HG02870 (cell line): ENCODE results near the gene LRMDA.

Source experiments
- ATAC-seq: cut with Tn5 transposase; IDR thresholded peaks from one replicate; pipeline ENCODE4 v1.9.1; 2021; ENCODE audit warnings: mild to moderate bottlenecking, moderate library complexity; ENCODE audit not compliant: unreplicated experiment

Gene LRMDA

DNA sequence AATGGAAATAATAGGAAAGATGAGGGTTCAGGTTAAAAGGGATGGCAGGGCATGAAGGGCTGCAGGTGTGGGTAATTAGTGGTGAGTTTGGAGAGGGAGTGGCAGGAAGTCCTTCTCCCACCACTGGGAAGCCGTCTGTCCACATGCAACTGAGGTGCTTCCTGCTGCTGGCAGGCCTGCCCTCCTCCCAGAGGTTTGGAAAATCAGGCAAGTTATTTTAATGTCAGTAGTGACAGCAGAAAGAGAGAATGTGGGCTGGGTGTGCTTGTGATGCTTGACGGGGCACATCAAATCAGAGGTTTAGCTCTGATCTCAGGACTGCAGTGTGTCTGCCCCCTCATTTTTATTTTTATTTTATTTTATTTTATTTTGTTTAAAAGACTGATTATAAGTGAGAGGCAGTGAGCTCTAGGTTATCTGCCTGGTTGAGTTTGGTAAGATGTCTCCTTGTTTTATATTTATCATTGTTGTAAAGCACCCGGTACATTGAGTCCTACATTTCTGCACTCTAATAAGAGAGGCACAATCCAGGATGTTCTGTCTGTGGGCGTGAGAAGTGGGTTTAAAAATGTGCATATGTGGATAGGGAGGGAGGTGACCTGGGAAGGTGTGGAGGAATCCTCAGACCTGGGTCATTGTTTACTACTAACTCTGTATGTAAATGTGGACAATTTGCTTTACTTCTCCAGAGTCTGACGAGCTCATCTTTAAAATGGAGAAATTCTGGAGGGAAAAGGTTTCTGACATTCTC, 504.4 kb downstream of the LRMDA start:
- ATAC-seq = no peak

DNA sequence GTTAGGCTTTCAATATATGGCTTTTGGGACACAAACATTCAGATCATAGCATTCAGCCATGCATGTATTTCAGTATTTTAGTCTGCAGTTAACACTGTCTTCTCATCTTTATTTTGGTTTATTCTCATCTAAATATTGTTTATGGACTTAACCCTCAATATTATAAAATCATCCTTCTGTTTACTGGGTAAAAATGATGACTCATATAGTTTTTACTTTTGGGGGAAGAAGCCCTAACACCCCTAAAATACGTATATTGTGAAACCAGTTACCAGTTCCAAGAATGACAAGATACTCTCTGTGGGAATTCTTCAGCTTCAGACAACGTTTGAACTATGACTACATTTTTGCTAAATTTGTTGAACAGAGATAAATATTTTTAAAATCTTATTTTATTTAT, 505.4 kb downstream of the LRMDA start:
- no peak for ATAC-seq

DNA sequence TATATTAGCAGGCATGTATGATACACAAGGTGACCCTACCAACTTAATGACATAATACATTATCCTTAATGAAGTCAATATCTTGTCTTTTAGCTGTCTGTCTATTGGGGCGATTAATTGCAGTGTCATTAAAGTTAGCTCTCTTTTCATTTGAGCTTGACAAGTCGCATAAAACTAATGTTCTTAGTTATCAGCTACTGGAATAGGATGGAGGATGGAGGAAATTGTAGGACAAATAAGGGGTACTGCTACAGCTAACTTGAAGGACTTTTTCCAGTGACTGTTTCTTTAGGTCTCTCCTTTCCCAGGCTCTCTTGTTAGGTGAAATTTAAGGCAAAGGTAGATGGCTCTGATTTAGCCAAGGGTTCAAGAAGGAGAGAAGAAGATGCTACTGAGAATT, 506.4 kb downstream of the LRMDA start:
- no peak for ATAC-seq

DNA sequence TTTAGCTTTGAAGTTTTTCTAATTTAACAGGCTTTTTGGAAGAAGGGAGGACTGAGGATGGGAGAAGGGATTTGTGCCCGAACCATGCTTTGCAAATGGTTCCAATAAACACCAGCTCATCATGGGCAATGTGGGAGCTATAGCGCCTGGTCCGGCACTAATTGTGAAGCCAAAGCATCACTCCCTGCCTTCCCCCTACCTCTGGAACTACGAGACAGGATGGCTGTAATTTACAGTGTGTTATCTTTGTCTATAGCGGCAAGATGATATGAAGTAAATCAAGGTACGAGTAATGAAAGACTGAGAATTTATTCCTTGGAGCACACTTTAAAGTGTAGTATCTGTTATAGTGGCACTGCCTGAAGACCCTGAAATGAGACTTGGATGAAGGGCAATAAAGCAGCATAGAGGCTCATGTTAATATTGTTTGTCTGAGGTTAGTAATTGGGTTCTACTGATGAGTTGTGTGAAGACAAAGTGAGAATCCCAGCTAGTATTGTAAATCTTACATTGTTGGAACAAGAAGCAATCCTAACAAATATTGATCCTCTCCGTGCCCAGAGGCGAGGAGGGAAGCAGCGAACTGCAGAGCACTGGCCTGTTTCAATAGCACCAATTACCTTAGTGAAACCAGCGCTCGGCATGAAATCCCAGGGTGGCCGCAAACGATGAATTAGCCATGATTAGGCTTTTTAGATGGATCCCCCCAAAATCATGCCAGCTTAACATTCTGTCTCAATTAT, 507.1 kb downstream of the LRMDA start:
- no peak for ATAC-seq

DNA sequence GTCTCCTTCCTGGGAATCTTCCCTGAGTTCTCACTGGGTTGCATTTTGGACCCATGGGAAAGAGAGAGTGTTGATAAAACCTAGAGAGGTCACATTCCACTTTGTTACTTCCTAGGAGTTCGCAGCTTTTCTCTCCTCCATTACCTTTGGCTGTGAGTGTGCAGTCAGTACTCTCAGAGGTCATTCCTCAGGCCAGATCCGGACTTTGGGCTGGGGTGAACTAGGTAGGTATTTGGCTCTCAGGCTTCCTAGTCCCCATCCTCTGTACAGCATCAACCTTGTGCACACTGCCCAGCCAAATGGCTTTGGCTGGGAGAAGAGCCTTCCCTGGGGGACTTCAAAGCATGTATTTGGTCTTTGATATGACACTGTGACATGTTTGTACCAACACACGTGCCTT, 508.1 kb downstream of the LRMDA start:
- ATAC-seq = no peak

DNA sequence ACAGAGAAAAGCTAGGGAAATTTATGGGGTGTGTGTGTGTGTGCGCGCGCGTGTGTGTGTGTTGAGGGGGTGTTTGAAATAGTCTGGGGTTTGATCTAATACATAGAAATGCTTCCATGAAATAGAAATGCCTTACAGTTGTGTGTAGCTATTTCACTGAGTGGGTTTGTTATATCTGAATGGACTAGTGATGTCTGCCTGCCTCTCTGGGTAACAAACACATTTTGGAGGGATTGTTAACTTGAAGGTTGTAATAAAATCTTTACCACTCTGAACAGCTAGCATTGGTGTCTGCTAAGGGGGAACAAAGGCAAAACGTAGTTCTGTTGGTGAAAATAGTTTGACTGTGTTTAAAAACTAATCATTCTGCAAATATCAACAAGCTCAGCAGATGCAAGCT, 509.3 kb downstream of the LRMDA start:
- ATAC-seq = no peak

DNA sequence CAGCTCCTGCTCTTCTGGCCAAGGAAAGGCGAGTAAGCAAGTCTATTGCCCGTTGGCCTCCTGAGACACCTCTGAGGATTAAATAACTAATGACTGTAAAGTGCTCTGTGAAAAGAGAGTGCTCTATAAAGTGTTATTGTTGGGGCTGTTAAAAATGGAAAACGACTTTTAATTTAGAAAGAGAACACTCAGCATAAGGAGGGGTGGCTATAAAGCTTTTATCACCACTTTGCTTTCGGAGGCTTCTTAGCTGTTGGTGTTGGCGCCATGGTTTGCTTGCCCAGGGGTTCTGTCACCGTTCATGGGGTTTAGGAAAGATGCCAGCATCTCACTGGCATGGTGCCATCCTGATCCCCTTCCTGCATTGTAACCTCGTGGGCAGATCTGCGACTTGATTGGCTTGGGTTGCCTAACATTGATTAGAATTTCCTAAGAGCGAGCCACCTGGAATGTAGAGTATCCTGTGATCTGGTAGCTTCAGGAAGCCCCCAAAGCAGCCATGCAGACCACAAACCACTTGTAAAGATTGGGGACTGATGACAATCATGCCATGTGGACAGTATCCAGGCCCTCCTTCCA, 509.9 kb downstream of the LRMDA start:
- ATAC-seq = no peak

DNA sequence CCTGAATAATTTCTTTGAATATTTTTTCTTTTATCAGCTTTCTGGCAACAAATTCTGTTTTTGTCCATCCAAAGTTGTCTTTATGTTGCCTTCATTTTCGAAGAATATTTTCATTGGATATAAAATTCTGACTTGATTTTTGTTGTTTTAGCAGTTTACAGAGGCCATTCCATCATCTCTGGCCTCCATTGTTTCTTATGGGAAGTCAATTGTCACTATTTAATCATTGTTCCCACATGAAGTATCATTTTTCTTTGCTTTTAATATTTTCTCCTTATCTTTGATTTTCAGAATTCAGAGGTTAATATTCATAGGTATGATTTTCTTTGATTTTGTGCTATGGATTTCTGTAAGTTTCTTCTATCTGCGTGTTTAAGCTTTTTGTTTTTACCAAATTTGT, 512.6 kb downstream of the LRMDA start:
- no peak for ATAC-seq

DNA sequence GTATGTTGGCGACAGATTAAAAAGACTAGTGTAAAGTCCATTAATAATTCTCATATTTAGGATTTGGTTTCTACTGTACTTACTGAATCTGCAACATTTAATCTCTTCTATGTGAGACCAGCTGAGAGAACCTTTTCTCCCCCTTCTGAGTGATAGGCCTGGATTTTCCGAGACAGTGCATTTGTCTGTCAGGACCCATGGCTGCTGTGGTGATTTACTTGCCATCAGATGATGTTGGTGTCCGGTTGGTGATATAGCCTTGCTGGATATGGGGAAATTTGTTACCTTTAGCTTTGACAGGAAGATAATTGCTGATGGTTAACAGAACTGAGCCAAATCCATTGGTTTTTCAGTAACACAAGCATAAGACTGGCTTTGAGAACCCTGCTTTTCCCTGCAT, 517.2 kb downstream of the LRMDA start:
- no peak for ATAC-seq

DNA sequence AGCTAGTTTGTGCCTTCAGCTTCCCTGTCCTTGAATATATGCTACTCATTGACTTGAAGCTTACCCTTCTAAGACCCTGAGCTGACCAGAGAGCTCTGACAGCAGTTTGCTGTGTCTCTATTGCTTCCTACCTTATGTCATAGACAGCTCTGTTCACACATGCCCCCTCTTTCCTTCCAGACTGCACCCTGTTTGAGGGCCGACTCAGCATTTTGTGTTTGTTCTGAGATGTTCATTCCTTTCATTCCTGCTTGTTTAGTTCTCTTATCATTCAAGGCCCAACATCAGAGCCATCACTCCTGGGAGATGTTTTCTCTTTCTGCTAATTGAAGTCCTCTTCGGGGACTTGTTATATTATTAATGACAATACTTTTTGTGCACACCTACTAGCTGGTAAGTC, 518.9 kb downstream of the LRMDA start:
- ATAC-seq = no peak

DNA sequence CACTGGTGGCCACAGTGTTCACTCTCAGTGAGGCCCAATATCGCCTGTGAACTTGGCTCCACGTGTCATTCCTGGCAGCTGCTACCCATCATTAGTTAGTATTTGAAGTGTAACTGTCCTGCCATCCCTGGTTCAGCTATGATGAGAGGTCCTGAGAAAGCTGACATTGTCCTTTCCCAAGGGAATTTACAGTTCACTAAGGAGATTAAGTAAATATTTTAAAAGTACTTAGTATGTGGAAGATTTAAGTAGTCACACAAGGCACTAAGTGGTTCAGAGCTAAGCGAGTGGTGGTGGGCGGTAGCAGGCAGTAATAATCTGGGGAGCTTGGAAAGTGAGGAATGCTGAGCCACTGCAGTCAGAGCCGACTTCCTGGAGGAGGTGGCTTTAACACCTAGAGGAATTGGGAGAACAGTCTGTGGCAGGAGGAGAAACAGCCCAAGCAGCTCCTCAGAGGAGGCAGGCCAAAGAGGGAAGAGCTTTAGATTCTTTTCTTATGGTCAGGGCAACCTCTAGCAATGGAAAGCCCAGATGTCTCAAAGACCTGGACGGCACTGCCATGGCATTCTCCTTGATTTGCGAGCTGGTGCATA, 519.7 kb downstream of the LRMDA start:
- no peak for ATAC-seq

DNA sequence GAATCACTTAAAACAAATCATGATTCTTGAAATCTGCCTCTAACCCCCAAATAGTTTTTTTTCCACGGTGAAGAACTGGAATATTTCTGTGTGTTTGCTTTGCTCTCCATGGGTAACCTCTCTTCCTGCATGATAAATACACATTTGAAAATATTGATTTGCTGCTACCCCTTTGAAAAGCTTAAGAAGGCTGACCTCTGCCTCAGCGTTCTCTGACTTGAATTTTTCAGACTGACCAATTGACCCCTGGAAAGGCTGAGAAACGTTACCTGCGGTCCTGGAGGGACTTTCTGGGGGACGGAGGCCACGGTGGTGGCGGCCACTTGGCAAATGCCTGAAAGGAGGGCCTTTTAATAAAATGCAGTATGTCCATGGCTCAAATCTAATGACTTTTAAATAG, 520.2 kb downstream of the LRMDA start:
- no peak for ATAC-seq

DNA sequence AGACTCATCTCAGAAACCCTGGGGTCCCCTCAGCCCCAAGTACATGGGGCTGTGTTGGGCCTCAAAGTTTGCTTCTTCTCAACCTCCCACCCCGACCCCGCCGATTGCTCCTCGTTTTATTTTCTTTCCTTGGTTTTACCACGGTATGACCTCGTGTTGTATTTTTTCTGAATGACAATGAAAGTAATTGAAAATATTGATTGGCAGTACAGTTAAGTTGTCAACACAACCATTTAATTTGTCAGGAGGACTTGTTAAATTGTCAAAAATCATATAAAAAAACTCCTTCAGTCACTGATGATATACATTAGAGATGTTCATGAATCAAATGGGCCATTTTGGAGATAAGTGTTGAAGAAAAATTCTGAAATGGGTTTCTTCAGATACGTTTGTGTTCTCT, 520.7 kb downstream of the LRMDA start:
- ATAC-seq = no peak

DNA sequence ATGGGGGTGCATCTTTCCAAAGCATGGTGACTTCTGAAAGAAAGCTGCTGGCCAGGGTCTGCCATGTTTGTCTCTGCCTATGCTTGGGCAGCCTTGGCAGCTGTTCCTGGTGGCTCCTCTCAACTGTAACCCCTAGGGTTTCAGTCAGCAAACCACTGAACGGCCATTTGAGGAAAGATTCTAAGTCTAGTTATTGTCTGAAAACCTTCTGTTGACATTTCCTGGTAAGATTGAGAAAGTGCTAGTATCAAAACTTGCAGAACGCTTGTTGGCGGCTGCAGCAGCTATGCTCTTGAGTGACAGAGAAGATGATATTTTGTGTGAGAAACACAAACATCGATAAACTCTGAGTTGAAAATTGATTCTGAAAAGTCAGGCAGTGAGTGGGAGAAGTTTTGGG, 523.1 kb downstream of the LRMDA start:
- ATAC-seq = no peak

DNA sequence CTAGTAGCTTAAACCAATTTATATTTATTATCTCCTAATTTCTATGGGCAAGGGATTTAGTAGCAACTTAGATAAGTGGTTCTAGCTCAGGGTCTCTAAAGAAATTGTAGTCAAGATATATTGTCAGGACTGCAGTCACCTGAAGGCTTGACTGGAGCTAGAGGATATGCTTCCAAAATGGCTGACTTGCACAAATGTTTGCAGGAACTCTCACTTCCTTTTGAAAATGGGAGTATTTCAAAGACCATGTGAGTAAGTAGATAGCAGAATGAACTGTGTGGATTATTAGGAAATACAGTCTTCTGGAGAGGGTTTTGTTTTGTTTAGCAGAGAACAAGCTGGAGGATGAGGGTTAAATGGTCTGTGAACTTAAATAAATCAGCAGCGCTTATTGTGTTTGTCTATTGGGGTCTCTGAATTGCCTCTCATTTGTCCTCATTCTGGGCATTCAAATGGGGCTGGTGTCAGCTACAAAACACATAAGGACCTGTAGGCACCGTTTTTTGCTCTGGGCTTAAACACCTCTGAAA, 524.6 kb downstream of the LRMDA start:
- no peak for ATAC-seq

DNA sequence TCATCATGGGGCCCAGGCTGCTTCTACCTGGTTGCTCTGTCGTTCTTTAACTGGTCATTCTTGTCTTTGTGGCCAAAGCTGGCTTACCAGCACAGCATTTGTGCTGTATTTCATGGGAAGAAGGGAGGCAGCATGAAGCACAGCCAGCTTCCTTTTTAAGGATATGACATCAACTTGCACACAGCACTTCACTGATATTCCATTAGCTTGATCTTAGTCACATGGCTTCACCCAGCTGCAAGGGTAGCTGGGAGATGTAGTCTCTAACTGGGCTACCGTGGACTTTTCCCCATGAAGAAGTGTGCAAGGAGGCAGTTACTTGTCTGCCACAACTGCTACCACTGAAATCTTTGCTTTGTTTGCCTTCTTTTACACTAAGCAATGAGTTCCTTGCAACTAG, 525.2 kb downstream of the LRMDA start:
- no peak for ATAC-seq

DNA sequence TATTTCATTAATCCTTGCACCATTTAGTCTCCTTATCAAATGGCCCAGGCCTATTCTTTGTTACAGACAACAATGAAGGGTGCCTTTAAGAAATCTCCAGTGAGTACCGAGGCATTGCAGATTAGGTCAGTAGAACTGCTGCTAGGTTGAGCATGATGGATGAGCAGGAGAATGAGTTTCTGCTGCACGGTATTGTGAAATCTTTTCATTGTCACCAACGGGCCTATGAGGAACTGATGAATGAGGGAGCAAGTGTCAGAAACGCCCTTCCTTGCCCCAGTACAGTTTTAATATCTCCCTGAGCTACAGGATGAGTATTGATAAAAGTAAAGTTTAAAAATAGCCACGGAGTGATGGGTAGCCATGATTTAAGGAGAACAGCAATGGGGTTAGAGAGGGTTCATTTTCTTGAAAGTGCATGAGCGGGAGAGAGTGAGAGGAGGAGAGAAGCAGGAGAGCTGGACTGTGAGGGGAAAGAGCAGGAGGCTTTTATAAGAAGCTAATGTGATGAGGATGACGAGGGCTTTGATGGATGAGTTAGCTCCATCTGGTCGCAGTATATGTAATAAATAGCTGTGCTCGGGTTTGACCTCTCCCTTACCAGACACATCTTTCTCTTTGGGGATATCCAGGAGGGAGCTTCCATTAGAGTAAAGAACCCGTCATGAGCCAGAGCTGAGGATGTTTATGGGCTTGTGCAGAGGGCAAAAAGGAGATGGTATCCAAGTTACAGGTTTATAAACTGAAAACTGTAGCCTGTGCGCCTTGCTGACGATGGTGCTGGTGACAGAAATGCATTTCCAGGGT, 526.1 kb downstream of the LRMDA start:
- no peak for ATAC-seq

DNA sequence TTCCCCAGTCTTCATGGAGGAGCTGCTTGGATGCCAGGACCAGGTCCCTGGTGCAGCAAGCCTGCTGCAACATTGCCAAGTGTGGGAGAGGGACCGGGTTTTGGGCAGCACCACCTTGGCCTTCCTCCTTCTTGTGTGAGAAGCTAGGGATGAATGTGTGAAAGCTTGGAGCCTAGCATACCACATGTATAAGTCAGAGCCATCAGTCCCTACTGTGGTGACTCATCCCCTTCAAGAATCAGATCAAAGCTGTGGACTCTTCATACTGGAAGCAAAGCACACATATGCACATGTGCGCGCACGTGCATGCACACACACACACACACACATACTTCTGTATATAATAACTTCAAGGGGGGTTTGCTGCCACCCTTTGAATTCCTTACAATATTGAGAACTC, 527.8 kb downstream of the LRMDA start:
- no peak for ATAC-seq

DNA sequence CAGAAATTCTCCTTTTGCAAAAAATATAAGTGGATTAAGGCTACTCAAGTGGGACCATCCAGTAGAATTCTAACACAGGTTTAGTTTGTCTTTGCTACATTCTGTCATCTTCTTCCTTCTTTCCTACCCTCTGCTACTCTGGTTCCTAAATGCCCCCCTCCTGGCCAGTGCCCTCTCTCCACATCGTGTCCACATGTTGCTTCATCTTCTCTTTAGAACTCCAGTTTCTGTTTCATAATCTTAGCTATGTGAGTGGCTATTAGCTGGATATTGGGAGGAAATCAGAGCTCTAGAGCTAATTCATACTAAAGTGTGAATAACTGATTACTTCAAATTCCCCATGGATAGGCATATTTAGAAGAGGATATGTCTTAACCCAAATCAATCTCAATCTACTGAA, 528.5 kb downstream of the LRMDA start:
- ATAC-seq = no peak

DNA sequence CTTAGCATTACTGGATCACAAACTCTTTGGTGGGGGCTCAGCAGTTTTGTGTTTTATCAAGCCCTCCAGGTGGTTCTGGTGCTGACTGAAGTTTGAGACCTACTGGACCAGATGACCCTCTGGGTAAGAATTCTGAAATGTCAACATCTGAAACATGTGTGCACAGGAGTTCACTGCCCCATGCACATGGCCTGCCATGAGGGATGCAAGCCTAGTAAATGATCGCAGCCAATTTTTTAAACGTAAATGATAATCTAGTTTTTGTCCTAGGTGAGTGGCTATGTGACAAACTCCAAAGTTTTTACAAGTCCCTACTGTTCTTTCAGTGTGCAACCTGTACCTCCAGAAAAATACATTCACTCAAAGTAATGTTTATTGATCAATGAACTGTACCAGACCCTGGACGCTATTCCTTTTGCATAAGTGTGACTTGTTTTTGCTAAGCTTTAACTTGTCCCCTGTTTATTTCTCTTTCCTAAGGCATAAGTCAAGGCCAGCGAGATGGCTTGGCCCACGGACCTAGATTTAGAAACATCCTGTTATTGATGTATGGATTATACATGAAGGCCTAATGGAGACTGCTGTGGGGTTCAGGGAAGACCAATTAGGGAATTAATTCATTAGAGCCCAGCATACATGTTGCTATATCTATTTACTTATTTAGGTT, 531.1 kb downstream of the LRMDA start:
- no peak for ATAC-seq
